RWPE2 (cell line): Measurements from ENCODE around the gene C19orf25.
A peak's percentile ranks its signal among the peaks of the same experiment; 100 is the strongest.
"Not testable (repeated sequence)": the region's sequence is repeated elsewhere in the genome, so short reads cannot be mapped to it uniquely, and the experiment has no call there.

ENCODE experiments used
- ATAC-seq: fragments of 200-7000 bp; cut with Tn5 transposase; 3 replicates; pipeline ENCODE4 v1.9.1; 2021; ENCODE audit warnings: low read depth
- DNase-seq: peaks from one replicate; pipeline ENCODE4 v3.0.0-alpha.2; 2020; ENCODE audit warnings: low spot score
- H3K27ac ChIP-seq: fragments of 450-650 bp; 2 replicates; pipeline ENCODE4 v1.5.1; 2017; ENCODE audit warnings: mild to moderate bottlenecking; ENCODE audit not compliant: poor library complexity, severe bottlenecking
- H3K27me3 ChIP-seq: fragments of 250-450 bp; sonication (Bioruptor Pico); 2 replicates; pipeline ENCODE4 v1.5.1; 2021; ENCODE audit warnings: mild to moderate bottlenecking, moderate library complexity; ENCODE audit not compliant: insufficient read depth, poor library complexity, severe bottlenecking
- H3K36me3 ChIP-seq: fragments of 250-450 bp; sonication (Bioruptor Pico); 2 replicates; pipeline ENCODE4 v1.5.1; 2020; ENCODE audit warnings: low read depth, mild to moderate bottlenecking, moderate library complexity
- H3K4me1 ChIP-seq: fragments of 250-450 bp; sonication (Bioruptor Pico); 2 replicates; pipeline ENCODE4 v1.5.1; 2021; ENCODE audit warnings: mild to moderate bottlenecking, moderate library complexity; ENCODE audit not compliant: insufficient read depth, poor library complexity, severe bottlenecking
- H3K4me3 ChIP-seq: fragments of 250-450 bp; sonication (Bioruptor Pico); 2 replicates; pipeline ENCODE4 v1.5.1; 2021; ENCODE audit warnings: mild to moderate bottlenecking, moderate library complexity; ENCODE audit not compliant: severe bottlenecking
- H3K9me3 ChIP-seq: fragments of 250-450 bp; sonication (Bioruptor Pico); 2 replicates; pipeline ENCODE4 v1.5.1; 2021; ENCODE audit warnings: mild to moderate bottlenecking, moderate library complexity; ENCODE audit not compliant: severe bottlenecking
- CTCF ChIP-seq: fragments of 450-650 bp; IDR thresholded peaks from one replicate; pipeline ENCODE4 v1.5.1; 2017; ENCODE audit warnings: mild to moderate bottlenecking, moderate library complexity; ENCODE audit not compliant: poor library complexity, severe bottlenecking

The C19orf25 gene

GRCh38 chr19:1503089-1503924, 24.3 kb upstream of the C19orf25 start:
- DNase-seq (no peak), ATAC-seq (no peak; the same call in 2 of the 3 replicates)
- H3K4me1 ChIP-seq = no peaks in the 10 kb centered on the region
- H3K9me3 ChIP-seq = no peaks in the 10 kb centered on the region
- no peaks in the 10 kb centered on the region for H3K27me3 ChIP-seq
- no peak overlapping the region for H3K4me3 ChIP-seq
- no peak overlapping the region for H3K27ac ChIP-seq
- H3K36me3 ChIP-seq = no peaks in the 10 kb centered on the region
- TF ChIP-seq CTCF = peak; percentile 64

DNA sequence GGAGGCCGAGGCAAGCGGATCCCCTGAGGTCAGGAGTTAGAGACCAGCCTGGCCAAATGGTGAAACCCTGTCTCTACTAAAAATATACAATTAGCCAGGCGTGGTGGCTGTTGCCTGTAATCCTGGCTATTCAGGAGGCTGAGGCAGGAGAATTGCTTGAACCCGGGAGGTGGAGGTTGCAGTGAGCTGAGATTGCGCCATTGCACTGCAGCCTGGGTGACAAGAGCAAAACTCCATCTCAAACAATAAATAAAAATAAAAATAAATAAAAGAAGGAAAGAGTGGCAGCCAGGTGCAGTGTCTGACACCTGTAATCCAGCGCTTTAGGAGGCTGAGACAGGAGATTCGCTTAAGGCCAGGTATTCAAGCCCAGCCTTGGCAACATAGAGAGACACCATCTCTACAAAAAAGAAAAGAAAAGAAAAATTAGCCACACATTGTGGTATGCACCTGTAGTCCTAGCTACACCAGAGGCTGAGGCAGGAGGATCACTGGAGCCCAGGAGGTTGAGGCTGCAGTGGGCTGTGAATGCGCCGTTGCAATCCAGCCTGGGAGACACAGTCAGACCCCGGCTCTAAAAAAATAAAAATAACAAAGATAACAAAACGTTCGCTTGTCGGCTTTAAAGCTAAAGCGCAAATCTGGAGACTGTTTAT, 23.5 kb upstream of the C19orf25 start:
- Histone ChIP-seq H3K27me3 (no peaks in the 10 kb centered on the region), H3K9me3 (no peaks in the 10 kb centered on the region), H3K27ac (no peak overlapping the region), H3K36me3 (no peaks in the 10 kb centered on the region), H3K4me3 (no peak overlapping the region), H3K4me1 (no peaks in the 10 kb centered on the region)
- no peak for TF ChIP-seq CTCF
- DNase-seq = no peak
- ATAC-seq = no peak

DNA sequence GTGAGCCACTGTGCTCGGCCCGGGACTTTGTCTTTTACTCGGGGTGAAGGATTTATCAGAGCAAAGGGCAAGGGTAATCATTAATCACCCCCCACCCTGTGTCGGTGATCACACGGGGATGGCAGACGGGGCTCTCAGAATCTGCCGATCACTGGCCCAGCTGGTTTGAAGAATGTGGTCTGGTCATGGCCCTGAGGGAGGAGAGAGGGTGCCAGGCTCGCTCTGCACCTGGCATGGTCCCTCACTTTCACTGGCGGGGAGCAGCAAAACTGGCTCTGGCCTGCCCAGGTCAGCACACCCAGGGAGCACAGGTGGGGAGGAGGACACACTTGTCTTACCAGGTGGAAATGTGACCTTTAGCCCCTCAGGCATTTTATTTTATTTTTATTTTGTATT, 22.2 kb upstream of the C19orf25 start:
- no peaks in the 10 kb centered on the region for H3K27me3 ChIP-seq
- H3K36me3 ChIP-seq = no peaks in the 10 kb centered on the region
- no peaks in the 10 kb centered on the region for H3K9me3 ChIP-seq
- ATAC-seq (no peak), DNase-seq (no peak)
- no peaks in the 10 kb centered on the region for H3K4me1 ChIP-seq
- no peak for TF ChIP-seq CTCF
- H3K27ac ChIP-seq = no peak overlapping the region
- no peak overlapping the region for H3K4me3 ChIP-seq

- H3K4me1 ChIP-seq, H3K36me3 ChIP-seq, H3K27ac ChIP-seq, H3K4me3 ChIP-seq, H3K9me3 ChIP-seq, ATAC-seq, DNase-seq, H3K27me3 ChIP-seq: not testable (repeated sequence)
These were observed 20.2 kb upstream of the C19orf25 start for GRCh38 chr19:1499231-1499630.

DNA sequence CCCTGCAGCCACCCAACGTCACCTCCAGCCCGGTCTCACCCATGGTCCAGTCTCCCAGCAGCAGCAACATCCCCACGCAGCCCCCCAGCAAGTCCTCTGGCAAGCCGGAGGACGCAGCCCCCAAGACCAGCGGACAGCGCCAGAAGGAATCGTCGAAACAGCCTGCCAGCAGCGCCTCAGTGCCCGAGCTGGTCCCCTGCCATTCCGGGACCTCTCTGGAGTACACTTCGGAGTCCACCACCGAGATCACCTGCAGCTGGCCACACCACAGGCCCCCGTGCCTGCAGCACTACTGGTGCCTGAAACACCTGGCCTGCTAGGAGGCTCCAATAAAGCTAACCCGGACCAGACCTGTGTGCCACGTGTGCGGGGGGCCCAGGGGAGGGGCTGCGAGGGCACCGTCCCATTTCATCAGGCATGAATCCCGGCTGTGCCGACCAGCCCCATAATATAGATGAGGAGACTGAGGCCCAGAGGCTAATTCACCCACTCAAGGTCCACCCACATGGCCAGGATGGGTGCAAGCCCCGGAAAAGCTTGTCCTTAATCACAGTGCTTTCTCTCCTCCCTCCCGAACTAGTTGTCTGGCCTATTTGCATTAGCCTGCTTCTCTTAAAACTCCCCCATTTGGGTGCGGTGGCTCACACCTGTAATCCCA, 18.7 kb upstream of the C19orf25 start:
- H3K9me3 ChIP-seq = no peaks in the 10 kb centered on the region
- H3K27ac ChIP-seq = no peak overlapping the region
- H3K4me3 ChIP-seq = no peak overlapping the region
- H3K36me3 ChIP-seq = no peaks in the 10 kb centered on the region
- DNase-seq (no peak), ATAC-seq (no peak)
- no peaks in the 10 kb centered on the region for H3K27me3 ChIP-seq
- H3K4me1 ChIP-seq = no peaks in the 10 kb centered on the region
- TF ChIP-seq CTCF = no peak
